ENCODE measurements around the gene ENDOU.

DNA sequence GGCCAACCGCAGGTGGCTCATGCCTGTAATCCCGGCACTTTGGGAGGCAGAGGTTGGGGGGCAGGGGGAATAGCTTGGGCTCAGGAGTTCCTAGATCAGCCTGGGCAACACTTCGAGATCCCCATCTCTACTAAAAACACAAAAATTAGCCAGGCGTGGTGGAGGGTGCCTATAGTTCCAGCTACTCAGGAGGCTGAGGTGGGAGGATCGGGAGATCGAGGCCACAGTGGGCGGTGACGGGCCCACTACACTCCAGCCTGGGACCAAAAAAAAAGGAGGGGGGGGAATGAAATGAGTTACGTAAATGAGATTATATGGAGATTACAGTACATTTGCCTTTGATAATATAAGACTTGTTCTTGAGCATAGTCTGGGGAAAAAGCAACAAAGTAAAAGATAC, 20.6 kb downstream of the ENDOU start:
- TF ChIP-seq, protein P1, sequence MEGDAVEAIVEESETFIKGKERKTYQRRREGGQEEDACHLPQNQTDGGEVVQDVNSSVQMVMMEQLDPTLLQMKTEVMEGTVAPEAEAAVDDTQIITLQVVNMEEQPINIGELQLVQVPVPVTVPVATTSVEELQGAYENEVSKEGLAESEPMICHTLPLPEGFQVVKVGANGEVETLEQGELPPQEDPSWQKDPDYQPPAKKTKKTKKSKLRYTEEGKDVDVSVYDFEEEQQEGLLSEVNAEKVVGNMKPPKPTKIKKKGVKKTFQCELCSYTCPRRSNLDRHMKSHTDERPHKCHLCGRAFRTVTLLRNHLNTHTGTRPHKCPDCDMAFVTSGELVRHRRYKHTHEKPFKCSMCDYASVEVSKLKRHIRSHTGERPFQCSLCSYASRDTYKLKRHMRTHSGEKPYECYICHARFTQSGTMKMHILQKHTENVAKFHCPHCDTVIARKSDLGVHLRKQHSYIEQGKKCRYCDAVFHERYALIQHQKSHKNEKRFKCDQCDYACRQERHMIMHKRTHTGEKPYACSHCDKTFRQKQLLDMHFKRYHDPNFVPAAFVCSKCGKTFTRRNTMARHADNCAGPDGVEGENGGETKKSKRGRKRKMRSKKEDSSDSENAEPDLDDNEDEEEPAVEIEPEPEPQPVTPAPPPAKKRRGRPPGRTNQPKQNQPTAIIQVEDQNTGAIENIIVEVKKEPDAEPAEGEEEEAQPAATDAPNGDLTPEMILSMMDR (conservative IDR thresholded peaks at IDR 0.05 in 1 of 2, IDR thresholded peaks at IDR 0.05 in 1 of 2; ENCODE audit: low read depth in 1 of 2, low read length in 2 of 2): no peak
- no peak for TF ChIP-seq EZH2 (IDR thresholded peaks at IDR 0.05; ENCODE audit: low read length, missing control alignments)
